HG03060 (cell line): ENCODE data around the gene PAFAH1B1.
"Not testable (repeated sequence)": the region's sequence is repeated elsewhere in the genome, so short reads cannot be mapped to it uniquely, and the experiment has no call there.

Source experiments
- ATAC-seq: cut with Tn5 transposase; IDR thresholded peaks from one replicate; pipeline ENCODE4 v1.9.1; 2021; ENCODE audit warnings: low read depth, moderate number of reproducible peaks; ENCODE audit not compliant: unreplicated experiment

Gene PAFAH1B1

DNA sequence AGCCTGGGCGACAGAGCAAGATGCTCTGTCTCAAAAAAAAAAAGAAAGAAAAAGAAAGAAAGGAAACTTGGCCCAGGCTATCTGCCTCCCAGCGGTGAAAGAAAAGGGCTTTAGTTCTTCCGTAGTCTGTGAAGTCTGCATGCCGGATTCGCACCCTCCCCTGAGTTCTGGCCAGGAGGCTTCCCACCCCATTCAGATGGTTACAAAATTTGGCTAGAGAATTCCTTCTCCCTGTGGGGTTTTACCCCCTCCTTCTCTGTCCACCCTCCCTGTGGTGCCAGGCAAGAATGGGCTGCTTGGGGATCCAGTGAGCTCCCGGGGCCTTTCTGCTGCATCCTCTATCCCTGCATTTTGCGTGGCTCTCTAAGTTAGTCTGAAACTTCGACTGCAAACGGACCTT, 37.8 kb downstream of the PAFAH1B1 start:
- no peak for ATAC-seq

- no peak for ATAC-seq
Measured at GRCh38 chr17:2634361-2634960, 41.0 kb downstream of the PAFAH1B1 start.

- no peak for ATAC-seq
Measured at GRCh38 chr17:2635241-2635640, 41.8 kb downstream of the PAFAH1B1 start.

DNA sequence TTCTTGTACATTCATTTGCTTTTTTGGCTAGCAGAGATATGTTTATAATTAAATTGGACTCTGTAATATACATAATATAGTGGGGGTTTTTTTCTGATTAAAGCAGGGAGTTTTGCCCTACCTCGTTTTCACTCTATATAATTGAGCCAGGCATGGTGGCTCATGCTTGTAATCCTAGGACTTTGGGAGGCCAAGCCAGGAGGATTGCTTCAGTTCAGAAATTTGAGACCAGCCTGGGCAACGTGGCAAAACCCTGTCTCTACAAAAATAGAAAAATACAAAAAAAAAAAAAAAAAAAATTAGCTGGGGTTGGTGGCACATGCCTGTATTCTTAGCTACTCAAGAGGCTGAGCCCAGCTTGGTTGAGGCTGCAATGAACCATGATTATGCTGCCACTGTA, 42.2 kb downstream of the PAFAH1B1 start:
- no peak for ATAC-seq

GRCh38 chr17:2636169-2636930, 42.9 kb downstream of the PAFAH1B1 start:
- ATAC-seq, result no peak

DNA sequence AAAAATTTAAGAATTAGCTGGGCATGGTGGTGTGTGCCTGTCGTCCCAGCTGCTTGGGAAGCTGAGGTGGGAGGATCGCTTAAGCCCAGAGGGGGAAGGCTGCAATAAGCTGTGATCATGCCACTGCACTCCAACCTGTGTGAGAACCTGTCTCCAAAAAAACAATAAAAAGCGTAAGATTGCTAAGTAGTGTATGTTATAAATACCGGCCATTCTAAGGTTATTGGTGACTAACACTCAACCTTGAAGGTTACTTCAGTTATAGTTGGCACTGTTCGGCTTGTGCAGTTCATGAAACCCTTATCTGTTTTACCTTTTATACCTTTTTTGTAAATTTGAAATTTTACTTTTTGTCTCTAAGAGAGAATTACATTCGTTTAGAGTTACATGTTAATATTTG, 44.0 kb downstream of the PAFAH1B1 start:
- ATAC-seq, result no peak

- no peak for ATAC-seq
Measured at GRCh38 chr17:2644971-2645370, 51.5 kb downstream of the PAFAH1B1 start.

DNA sequence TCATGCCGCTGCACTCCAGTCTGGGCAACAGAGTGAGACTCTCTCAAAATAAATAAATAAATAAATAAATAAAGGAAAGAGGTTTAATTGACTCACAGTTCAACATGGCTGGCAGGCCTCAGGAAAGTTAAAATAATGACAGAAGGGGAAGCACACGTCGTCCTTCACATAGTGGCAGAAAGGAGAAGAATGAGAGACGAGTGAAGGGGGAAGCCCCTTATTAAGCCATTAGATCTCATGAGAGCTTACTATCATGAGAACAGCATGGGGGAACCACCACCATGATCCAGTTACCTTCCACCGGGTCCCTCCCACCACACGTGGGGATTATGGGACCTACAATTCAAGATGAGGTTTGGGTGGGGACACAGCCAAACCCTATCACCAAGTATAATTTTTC, 54.5 kb downstream of the PAFAH1B1 start:
- ATAC-seq, result no peak

- no peak for ATAC-seq
Measured at GRCh38 chr17:2649191-2649590, 55.7 kb downstream of the PAFAH1B1 start.

DNA sequence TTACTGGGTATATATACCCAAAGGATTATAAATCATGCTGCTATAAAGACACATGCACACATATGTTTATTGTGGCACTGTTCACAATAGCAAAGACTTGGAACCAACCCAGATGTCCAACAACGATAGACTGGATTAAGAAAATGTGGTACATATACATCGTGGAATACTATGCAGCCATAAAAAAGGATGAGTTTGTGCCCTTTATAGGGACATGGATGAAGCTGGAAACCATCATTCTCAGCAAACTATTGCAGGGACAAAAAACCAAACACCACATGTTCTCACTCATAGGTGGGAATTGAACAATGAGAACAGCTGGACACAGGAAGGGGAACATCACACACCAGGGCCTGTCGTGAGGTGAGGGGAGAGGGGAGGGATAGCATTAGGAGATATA, 59.5 kb downstream of the PAFAH1B1 start:
- not testable (repeated sequence) for ATAC-seq

DNA sequence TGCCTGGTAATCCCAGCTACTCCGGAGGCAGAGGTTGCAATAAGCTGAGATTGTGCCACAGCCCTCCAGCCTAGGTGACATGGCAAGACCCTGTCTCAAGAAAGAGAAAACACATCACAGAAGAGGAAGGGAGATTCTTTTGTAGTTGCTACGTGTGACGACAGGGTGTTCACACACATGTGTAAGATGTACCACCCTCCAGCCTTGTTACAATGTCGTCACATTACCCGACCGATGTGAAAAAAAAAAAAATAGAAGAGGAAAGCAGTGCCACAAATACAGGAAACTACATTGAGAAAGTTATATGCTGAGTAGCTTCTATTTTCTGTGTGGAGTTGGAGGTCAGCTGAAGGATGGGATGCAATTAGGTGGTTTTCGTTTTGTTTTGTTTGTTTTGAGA, 62.1 kb downstream of the PAFAH1B1 start:
- ATAC-seq, result no peak

GRCh38 chr17:2656283-2656682, 62.8 kb downstream of the PAFAH1B1 start:
- ATAC-seq, result no peak

DNA sequence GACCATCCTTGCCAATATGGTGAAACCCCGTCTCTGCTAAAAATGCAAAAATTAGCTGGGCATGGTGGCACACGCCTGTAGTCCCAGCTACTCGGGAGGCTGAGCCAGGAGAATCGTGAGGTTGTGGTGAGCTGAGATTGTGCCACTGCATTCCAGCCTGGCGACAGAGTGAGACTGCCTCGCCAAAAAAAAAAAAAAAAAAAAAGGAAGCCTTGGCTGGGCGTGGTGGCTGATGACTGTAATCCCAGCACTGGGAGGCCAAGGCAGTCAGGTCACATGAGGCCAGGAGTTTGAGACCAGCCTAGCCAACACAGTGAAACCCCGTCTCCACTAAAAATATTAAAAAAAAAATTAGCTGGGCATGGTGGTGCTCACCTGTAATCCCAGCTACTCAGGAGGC, 65.9 kb downstream of the PAFAH1B1 start:
- not testable (repeated sequence) for ATAC-seq

DNA sequence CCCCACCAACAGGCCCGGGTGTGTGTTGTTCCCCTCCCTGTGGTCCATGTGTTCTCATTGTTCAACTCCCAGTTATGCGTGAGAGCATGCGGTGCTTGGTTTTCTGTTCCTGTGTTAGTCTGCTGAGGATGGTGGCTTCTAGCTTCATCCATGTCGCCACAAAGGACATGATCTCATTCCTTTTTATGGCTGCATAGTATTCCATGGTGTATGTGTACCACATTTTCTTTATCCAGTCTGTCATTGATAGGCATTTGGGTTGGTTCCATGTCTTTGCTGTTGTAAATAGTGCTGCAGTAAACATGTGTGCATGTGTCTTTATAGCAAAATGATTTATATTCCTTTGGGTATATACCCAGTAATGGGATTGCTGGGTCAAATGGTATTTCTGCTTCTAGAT, 67.0 kb downstream of the PAFAH1B1 start:
- ATAC-seq, result not testable (repeated sequence)

GRCh38 chr17:2672026-2672425, 78.6 kb downstream of the PAFAH1B1 start:
- no peak for ATAC-seq

GRCh38 chr17:2679247-2679646, 85.8 kb downstream of the PAFAH1B1 start:
- ATAC-seq, result not testable (repeated sequence)

GRCh38 chr17:2680961-2681360, 87.5 kb downstream of the PAFAH1B1 start:
- ATAC-seq, result no peak

DNA sequence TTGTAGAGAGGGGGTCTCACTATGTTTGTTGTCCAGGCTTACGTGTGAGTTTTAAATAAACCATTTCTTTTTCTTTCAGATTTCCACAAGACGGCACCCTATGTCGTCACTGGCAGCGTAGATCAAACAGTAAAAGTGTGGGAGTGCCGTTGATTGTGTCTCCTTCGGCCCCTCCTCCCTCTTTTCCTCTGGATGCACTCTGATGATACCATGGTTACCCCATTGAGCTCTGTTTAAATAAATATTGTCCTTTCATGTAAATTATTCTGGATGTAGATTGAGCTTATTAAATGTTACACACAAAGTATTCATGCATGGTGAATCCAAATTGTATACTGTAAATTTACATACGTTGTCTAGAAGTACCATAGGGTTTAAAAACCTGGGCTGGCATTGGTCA, 88.2 kb downstream of the PAFAH1B1 start:
- ATAC-seq, result no peak

DNA sequence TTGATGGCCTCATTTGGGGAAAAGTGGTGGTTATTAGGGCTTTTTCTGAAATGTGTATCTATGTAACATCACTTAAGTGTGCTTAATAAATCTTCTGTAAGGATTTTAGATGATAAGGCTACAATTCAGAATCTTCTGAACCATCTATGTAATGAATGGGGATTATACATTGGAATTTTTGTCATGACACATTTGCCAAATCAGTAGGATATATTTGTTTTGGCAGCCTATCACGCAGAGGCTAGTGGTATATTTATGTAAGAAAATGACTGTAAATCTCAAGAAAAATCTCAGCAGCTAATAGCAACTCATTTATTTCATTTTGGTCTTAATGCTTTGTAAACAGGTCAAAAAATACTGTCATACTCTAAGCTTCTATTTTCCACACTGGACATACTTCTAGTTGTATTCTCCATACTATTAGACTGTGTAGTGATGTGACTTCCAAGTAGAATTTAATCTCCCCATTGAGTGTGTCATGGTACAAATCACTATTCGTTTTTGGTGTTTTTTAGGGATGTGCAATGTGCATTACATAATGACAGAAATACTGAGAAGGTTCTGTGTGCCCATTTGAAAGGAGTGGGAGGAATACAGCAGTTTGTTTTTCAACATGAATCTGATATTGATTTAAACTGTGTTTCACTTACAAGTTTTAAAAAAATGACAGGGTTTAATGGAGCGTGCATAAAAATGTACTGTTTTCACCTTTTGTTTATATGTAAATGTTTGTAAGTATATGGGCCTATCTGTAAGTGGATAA, 88.9 kb downstream of the PAFAH1B1 start:
- ATAC-seq, result no peak

GRCh38 chr17:2683912-2684311, 90.5 kb downstream of the PAFAH1B1 start:
- ATAC-seq, result no peak

DNA sequence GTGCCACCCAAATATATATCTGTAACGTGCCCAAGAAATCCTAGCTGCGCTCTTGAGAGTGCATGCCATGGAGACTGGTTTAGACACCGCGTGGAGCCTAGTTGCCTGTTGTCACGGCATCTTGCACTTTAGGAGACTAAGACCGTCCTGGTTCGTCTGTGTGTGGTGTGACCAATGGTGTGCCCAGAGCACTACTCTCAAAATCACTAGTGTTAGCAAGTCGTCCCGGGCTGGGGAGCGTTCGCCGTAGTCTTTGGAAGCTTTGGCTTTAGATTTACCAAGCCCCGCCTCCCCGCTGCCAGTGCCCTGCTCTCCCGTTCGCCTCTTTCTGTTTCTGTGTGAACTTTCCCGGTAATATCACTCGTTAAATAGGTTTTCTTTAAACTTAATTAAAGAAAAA, 91.1 kb downstream of the PAFAH1B1 start:
- ATAC-seq, result no peak

GRCh38 chr17:2685696-2686095, 92.2 kb downstream of the PAFAH1B1 start:
- ATAC-seq, result no peak
